H1 (cell line): Measurements from ENCODE around the gene TMEM200B. TPM values are rescaled to one million over a fixed set of nuclear protein-coding genes. Genes with fewer than 3 reads are reported as not detected.

Experiments
- CTCF ChIA-PET: fragments of 300-600 bp; sonication (Branson Sonifier 250); formaldehyde crosslinking; loops from one replicate; lab custom pipeline; 2021; ENCODE audit not compliant: partially characterized antibody; lab: Charles Lee
- POLR2A ChIA-PET: fragments of 300-600 bp; sonication (Branson Sonifier 250); formaldehyde crosslinking; loops from one replicate; lab custom pipeline; 2021; ENCODE audit warnings: inconsistent platforms; ENCODE audit not compliant: partially characterized antibody; lab: Charles Lee
- DNase-seq, 2 experiments: peaks; one replicate each; pipeline versions ENCODE4 v3.0.0 to v3.0.0-alpha.2; 2010 to 2022; ENCODE audit warnings: low spot score in 2 of 2, low read depth in 1 of 2, mixed read lengths in 1 of 2
- FAIRE-seq: peaks from 2 replicates; lab custom pipeline; 2011; peaks lifted over from hg19 to GRCh38; lab: Jason Lieb, UNC
- H2AFZ ChIP-seq: 2 replicates; pipeline ENCODE4 v1.8.1; 2012; ENCODE audit warnings: low read length, inconsistent platforms
- H2AK5ac ChIP-seq: 2 replicates; pipeline ENCODE4 v1.6.1; 2013; ENCODE audit warnings: low read depth, low read length
- H2BK120ac ChIP-seq: replicated peaks from 2 replicates; pipeline ENCODE3; 2013; ENCODE audit warnings: low read depth, low read length, inconsistent platforms
- H2BK12ac ChIP-seq: 2 replicates; pipeline ENCODE4 v1.6.1; 2013; ENCODE audit warnings: low read depth, low read length
- H2BK15ac ChIP-seq: 2 replicates; pipeline ENCODE4 v1.6.1; 2013; ENCODE audit warnings: low read length
- H2BK20ac ChIP-seq: 2 replicates; pipeline ENCODE4 v1.6.1; 2013; ENCODE audit warnings: low read length
- H2BK5ac ChIP-seq: 2 replicates; pipeline ENCODE4 v1.6.1; 2013; ENCODE audit warnings: low read depth, low read length
- H3K14ac ChIP-seq: 2 replicates; pipeline ENCODE4 v1.6.1; 2013; ENCODE audit warnings: inconsistent platforms; ENCODE audit not compliant: insufficient read length
- H3K18ac ChIP-seq: 2 replicates; pipeline ENCODE4 v1.6.1; 2013; ENCODE audit warnings: low read length; ENCODE audit errors: extremely low read depth
- H3K23ac ChIP-seq: 2 replicates; pipeline ENCODE4 v1.6.1; 2013; ENCODE audit warnings: inconsistent platforms; ENCODE audit not compliant: insufficient read length
- H3K23me2 ChIP-seq: 2 replicates; pipeline ENCODE4 v1.6.1; 2013; ENCODE audit warnings: low read depth, low read length
- H3K27ac ChIP-seq: 2 replicates; pipeline ENCODE4 v1.6.1; 2011; ENCODE audit warnings: low read depth, low read length, inconsistent platforms
- H3K27me3 ChIP-seq, 4 experiments: replicated peaks in 1 of 4; 1 replicate in 1 of 4; 2 replicates in 3 of 4; pipeline versions ENCODE4 v1.6.1 to v1.8.1; 2011 to 2013; ENCODE audit warnings: low read length in 3 of 4, mild to moderate bottlenecking in 3 of 4, inconsistent platforms in 2 of 4, mixed read lengths in 2 of 4, moderate library complexity in 1 of 4; ENCODE audit not compliant: control insufficient read depth in 3 of 4, insufficient read depth in 3 of 4; ENCODE audit errors: extremely low read depth in 1 of 4
- H3K36me3 ChIP-seq, 4 experiments: 2 replicates each; pipeline versions ENCODE4 v1.6.1 to v1.8.1; 2011 to 2013; ENCODE audit warnings: mild to moderate bottlenecking in 4 of 4, low read length in 3 of 4, moderate library complexity in 2 of 4, control low read depth in 1 of 4, inconsistent platforms in 1 of 4; ENCODE audit not compliant: insufficient read depth in 4 of 4, control insufficient read depth in 2 of 4
- H3K4ac ChIP-seq: replicated peaks from 2 replicates; pipeline ENCODE3; 2013; ENCODE audit warnings: low read length, low read depth, mixed read lengths, inconsistent platforms; ENCODE audit not compliant: insufficient read length
- H3K4me1 ChIP-seq, 4 experiments: replicated peaks in 1 of 4; 1 replicate in 1 of 4; 2 replicates in 3 of 4; pipeline versions ENCODE4 v1.6.1 to v1.8.1; 2011 to 2013; ENCODE audit warnings: low read length in 3 of 4, inconsistent platforms in 2 of 4, mixed read lengths in 1 of 4; ENCODE audit not compliant: insufficient read depth in 4 of 4, control insufficient read depth in 3 of 4
- H3K4me2 ChIP-seq, 2 experiments: 2 replicates each; pipeline versions ENCODE4 v1.6.1 to v1.8.1; 2011 to 2013; ENCODE audit warnings: low read depth in 2 of 2, low read length in 2 of 2, control low read depth in 1 of 2, inconsistent platforms in 1 of 2, mild to moderate bottlenecking in 1 of 2; ENCODE audit not compliant: insufficient read depth in 1 of 2
- H3K4me3 ChIP-seq, 4 experiments: fragments of 200-600, 300-600 bp in 1 of 4; sonication (generic), shearing (Covaris generic), sonication (Bioruptor Twin) in 1 of 4; 2 replicates each; pipeline versions ENCODE4 v1.5.1 to v1.8.1; 2011 to 2016; ENCODE audit warnings: low read length in 4 of 4, low read depth in 3 of 4, control low read depth in 2 of 4, inconsistent platforms in 2 of 4, mild to moderate bottlenecking in 2 of 4, mixed read lengths in 1 of 4, moderate library complexity in 1 of 4; ENCODE audit not compliant: insufficient read depth in 2 of 4; ENCODE audit errors: extremely low read depth in 1 of 4
- H3K56ac ChIP-seq: replicated peaks from 2 replicates; pipeline ENCODE3; 2013; ENCODE audit warnings: low read depth, mild to moderate bottlenecking, mixed read lengths, low read length, inconsistent platforms; ENCODE audit not compliant: insufficient read length
- H3K79me1 ChIP-seq: 2 replicates; pipeline ENCODE4 v1.6.1; 2013; ENCODE audit warnings: low read depth, low read length, control low read depth
- H3K79me2 ChIP-seq, 2 experiments: 2 replicates each; pipeline versions ENCODE4 v1.6.1 to v1.8.1; 2012 to 2013; ENCODE audit warnings: low read length in 2 of 2, mild to moderate bottlenecking in 2 of 2, inconsistent platforms in 1 of 2; ENCODE audit not compliant: insufficient read depth in 2 of 2, control insufficient read depth in 1 of 2
- H3K9ac ChIP-seq, 4 experiments: replicated peaks in 1 of 4; 1 replicate in 1 of 4; 2 replicates in 3 of 4; pipeline versions ENCODE4 v1.6.1 to v1.8.1; 2011 to 2013; ENCODE audit warnings: low read depth in 3 of 4, low read length in 3 of 4, control low read depth in 2 of 4, mild to moderate bottlenecking in 2 of 4, moderate library complexity in 2 of 4, inconsistent platforms in 1 of 4; ENCODE audit errors: extremely low read depth in 1 of 4
- H3K9me3 ChIP-seq, 2 experiments: 2 replicates each; pipeline versions ENCODE4 v1.6.1 to v1.8.1; 2012 to 2013; ENCODE audit warnings: mild to moderate bottlenecking in 2 of 2, moderate library complexity in 2 of 2, control low read depth in 1 of 2, inconsistent platforms in 1 of 2, low read depth in 1 of 2, low read length in 1 of 2, mixed read lengths in 1 of 2; ENCODE audit not compliant: insufficient read depth in 2 of 2
- H4K20me1 ChIP-seq, 2 experiments: replicated peaks in 1 of 2; 2 replicates each; pipeline versions ENCODE3 to v1.8.1; 2011 to 2013; ENCODE audit warnings: inconsistent platforms in 2 of 2, low read length in 2 of 2, mild to moderate bottlenecking in 1 of 2; ENCODE audit not compliant: insufficient read depth in 2 of 2, control insufficient read depth in 1 of 2
- H4K5ac ChIP-seq: 2 replicates; pipeline ENCODE4 v1.6.1; 2013; ENCODE audit warnings: low read length, low read depth, mixed read lengths, inconsistent platforms; ENCODE audit not compliant: insufficient read length
- H4K8ac ChIP-seq: 2 replicates; pipeline ENCODE4 v1.8.0; 2013; ENCODE audit warnings: mild to moderate bottlenecking, moderate library complexity, low read length, inconsistent platforms; ENCODE audit not compliant: insufficient read depth; ENCODE audit errors: extremely low read depth
- H4K91ac ChIP-seq: replicated peaks from 2 replicates; pipeline ENCODE3; 2013; ENCODE audit warnings: low read length, mixed read lengths, inconsistent platforms; ENCODE audit not compliant: insufficient read length
- CTCF ChIP-seq, 3 experiments: IDR thresholded peaks; 1 replicate in 2 of 3; 2 replicates in 1 of 3; pipeline versions ENCODE4 v1.5.1 to v1.6.1; 2011; ENCODE audit warnings: low read length in 3 of 3, mild to moderate bottlenecking in 3 of 3, inconsistent platforms in 2 of 3, low read depth in 1 of 3, moderate library complexity in 1 of 3; ENCODE audit not compliant: insufficient read depth in 1 of 3; ENCODE audit errors: control extremely low read depth in 1 of 3
- POLR2A ChIP-seq, 2 experiments: IDR thresholded peaks; 1 replicate in 1 of 2; 2 replicates in 1 of 2; pipeline ENCODE4 v1.6.1; 2011; ENCODE audit warnings: low read depth in 2 of 2, low read length in 2 of 2, mild to moderate bottlenecking in 2 of 2; ENCODE audit errors: control extremely low read depth in 1 of 2
- WGBS, 2 experiments: shearing (Covaris generic) in 1 of 2; methylation state at CpG; one replicate each; pipeline versions ENCODE4 v1.1.6 to v1.1.7; 2013 to 2015; ENCODE audit warnings: low lambda C conversion rate in 2 of 2, mixed read lengths in 2 of 2, inconsistent platforms in 1 of 2, low coverage in 1 of 2, missing lambda C conversion rate in 1 of 2; ENCODE audit not compliant: insufficient replicate concordance in 2 of 2, insufficient coverage in 1 of 2, insufficient read length in 1 of 2; ENCODE audit errors: extremely low coverage in 1 of 2, missing lambda C conversion rate in 1 of 2; 5-methylcytosine and 5-hydroxymethylcytosine counted together
- polyA plus RNA-seq, 7 experiments: library from polyadenylated mRNA; depleted of rRNA in 3 of 7; stranded (reverse) in 5 of 7; unstranded in 2 of 7; fragments of >200 nt in 5 of 7; fragments of 200-250 nt in 2 of 7; gene quantifications; 1 replicate in 5 of 7; 2 replicates in 1 of 7; 4 replicates in 1 of 7; pipeline versions ENCODE4 v1.2.1 to v1.2.3, GENCODE V29; 2011 to 2013; ENCODE audit warnings: missing spikeins in 2 of 7, mixed read lengths in 2 of 7
- total RNA-seq: library from RNA; stranded (reverse); fragmentation: NEBNext Ultra II Directional; extraction: Animal tissue kit (Norgen Biotek cat#: 25700); gene quantifications from 2 replicates; pipeline ENCODE4 v1.2.1, GENCODE V29; 2021

Gene TMEM200B
- total and polyA plus RNA-seq, 2 of the 8 experiments (the other 6 are each of a cell fraction or from before 2014, with no cell fraction given): 4.9 to 11.0 TPM

GRCh38 chr1:29145739-29146437 lies 22.2 kb upstream of the TMEM200B start:
- Histone ChIP-seq H2BK120ac (no peak overlapping the region), H3K4me2 (no peak overlapping the region), H4K91ac (no peak overlapping the region), H3K9ac (no peak overlapping the region), H3K9me3 (peaks cover 0 to 2% of the 10 kb centered on the region in 2 experiments; a peak in 1 of 4 replicates), H3K4ac (no peak overlapping the region), H3K27me3 (no peaks in the 10 kb centered on the region), H3K56ac (no peak overlapping the region), H3K4me1 (no peaks in the 10 kb centered on the region), H2AFZ (no peak overlapping the region), H2BK20ac (no peak overlapping the region), H3K79me2 (no peaks in the 10 kb centered on the region), H3K36me3 (peaks cover 20 to 57% (median 42%) of the 10 kb centered on the region in 4 experiments), H3K23ac (no peak overlapping the region), H4K8ac (no peak overlapping the region), H3K79me1 (0 out of 2 replicates have a peak, but pooled peaks cover 2% of the 10 kb centered on the region), H2BK12ac (no peak overlapping the region), H4K5ac (no peak overlapping the region), H4K20me1 (peaks cover 0 to 2% of the 10 kb centered on the region in 2 experiments), H2BK15ac (no peak overlapping the region), H2BK5ac (no peak overlapping the region), H3K27ac (no peak overlapping the region; the same call in 1 of the 2 replicates), H3K18ac (no peak overlapping the region), H3K14ac (no peak overlapping the region), H3K23me2 (no peaks in the 10 kb centered on the region), H2AK5ac (no peak overlapping the region), H3K4me3 (no peak overlapping the region)
- CTCF ChIA-PET: interaction anchor here (0.8 to 1.2 kb wide), 2 partner anchors 28 to 51 kb away, joined by 3 read pairs; no protein-coding TSS in a partner anchor
- DNase-seq (no peak), FAIRE-seq (no peak)
- TF ChIP-seq CTCF (IDR thresholded peaks at IDR 0.05; ENCODE audit: control extremely low read depth in 1 of 3, insufficient read depth in 1 of 3, low read depth in 1 of 3, low read length in 3 of 3): no peak
- TF ChIP-seq POLR2A (IDR thresholded peaks at IDR 0.05; ENCODE audit: control extremely low read depth in 1 of 2, low read depth in 2 of 2, low read length in 2 of 2): peak in 1 of 2 experiments; percentile 57; a peak in 1 of 3 replicates
- POLR2A ChIA-PET: interaction anchor here (0.7 to 3.8 kb wide), 9 partner anchors 9 to 52 kb away, joined by 3 to 19 read pairs (median 3); no protein-coding TSS in a partner anchor
- WGBS, 2 experiments: 95% methylated on average over 8 of the region's 8 CpGs; no CpG with 5 or more reads in 1 of the 2 experiments
